Measurements from ENCODE around the gene MCM10. TPM values are rescaled to one million over a fixed set of nuclear protein-coding genes. Genes with fewer than 3 reads are reported as not detected.

MCM10 gene
- total RNA-seq (2021) = 20.9 and 24.5 TPM in 2 replicates
- Bru-seq, nascent RNA = percentile 72 among the genes with signal in this experiment
- BruChase-seq, experiment 1, labeled RNA remaining after a 2-hour chase = percentile 54 among the genes with signal in this experiment
- BruChase-seq, experiment 2, labeled RNA remaining after a 6-hour chase = percentile 75 among the genes with signal in this experiment
- long read RNA-seq, full-length matches to known transcripts = 18 of 27 reads
- long read RNA-seq, partial matches to known transcripts = 7 of 27 reads
- long read RNA-seq, other reads (novel, unspliced or antisense) = 2 of 27 reads

- Histone ChIP-seq H3K4me3 (peak within 1 kb of the TSS; percentile 77), H3K9me2 (ENCODE audit: insufficient read depth) (no peaks in the 10 kb centered on the region), H4K20me1 (ENCODE audit: insufficient read depth) (no peaks in the 10 kb centered on the region), H3K79me2 (ENCODE audit: low read depth) (peaks cover 16% of the 10 kb centered on the region), H3F3A (ENCODE audit: insufficient read depth, low read depth) (no peaks in the 10 kb centered on the region), H3K9me3 (ENCODE audit: insufficient read depth, low read depth) (no peaks in the 10 kb centered on the region), H3K27me3 (ENCODE audit: insufficient read depth, low read depth) (no peaks in the 10 kb centered on the region), H3K27ac (no peak within 1 kb of the TSS), H3K36me3 (ENCODE audit: low read depth) (no peaks in the 10 kb centered on the region), H2AFZ (peak within 1 kb of the TSS; percentile 98), H3K4me1 (replicated peaks; ENCODE audit: insufficient read depth) (peaks cover 14% of the 10 kb centered on the region; the same call in 1 of the 2 replicates), H3K4me2 (peak within 1 kb of the TSS; percentile 97)
- POLR2A ChIA-PET (ENCODE audit: unreplicated experiment) = interaction anchor here (0.7 kb wide), 1 partner anchor 69 kb away, joined by 4 read pairs; no protein-coding TSS in a partner anchor
- TF ChIP-seq, protein P1, sequence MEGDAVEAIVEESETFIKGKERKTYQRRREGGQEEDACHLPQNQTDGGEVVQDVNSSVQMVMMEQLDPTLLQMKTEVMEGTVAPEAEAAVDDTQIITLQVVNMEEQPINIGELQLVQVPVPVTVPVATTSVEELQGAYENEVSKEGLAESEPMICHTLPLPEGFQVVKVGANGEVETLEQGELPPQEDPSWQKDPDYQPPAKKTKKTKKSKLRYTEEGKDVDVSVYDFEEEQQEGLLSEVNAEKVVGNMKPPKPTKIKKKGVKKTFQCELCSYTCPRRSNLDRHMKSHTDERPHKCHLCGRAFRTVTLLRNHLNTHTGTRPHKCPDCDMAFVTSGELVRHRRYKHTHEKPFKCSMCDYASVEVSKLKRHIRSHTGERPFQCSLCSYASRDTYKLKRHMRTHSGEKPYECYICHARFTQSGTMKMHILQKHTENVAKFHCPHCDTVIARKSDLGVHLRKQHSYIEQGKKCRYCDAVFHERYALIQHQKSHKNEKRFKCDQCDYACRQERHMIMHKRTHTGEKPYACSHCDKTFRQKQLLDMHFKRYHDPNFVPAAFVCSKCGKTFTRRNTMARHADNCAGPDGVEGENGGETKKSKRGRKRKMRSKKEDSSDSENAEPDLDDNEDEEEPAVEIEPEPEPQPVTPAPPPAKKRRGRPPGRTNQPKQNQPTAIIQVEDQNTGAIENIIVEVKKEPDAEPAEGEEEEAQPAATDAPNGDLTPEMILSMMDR (conservative IDR thresholded peaks at IDR 0.05) = peak; percentile 80
- no peak for TF ChIP-seq EZH2 (IDR thresholded peaks at IDR 0.05; ENCODE audit: low read depth)
- no TSS peak for BruUV-seq (replicated peaks)
- CTCF ChIA-PET = interaction anchor here (0.5 to 0.7 kb wide), 4 partner anchors 10 to 1676 kb away, joined by 3 to 7 read pairs (median 6); no protein-coding TSS in a partner anchor
- DNase-seq = peak; percentile 95 to 97
- intact Hi-C loops (cut with micrococcal nuclease; ENCODE audit: unreplicated experiment) = loop anchor here (1.0 to 5.0 kb wide), 3 partner anchors 62 to 281 kb away; no protein-coding TSS in a partner anchor
Measured at GRCh38 chr10:13160934-13161856, at the start of gene MCM10. TSS of gene MCM10 (plus strand) at chr10:13161558. CDS start at chr10:13164203, 2,645 bp downstream.

DNA sequence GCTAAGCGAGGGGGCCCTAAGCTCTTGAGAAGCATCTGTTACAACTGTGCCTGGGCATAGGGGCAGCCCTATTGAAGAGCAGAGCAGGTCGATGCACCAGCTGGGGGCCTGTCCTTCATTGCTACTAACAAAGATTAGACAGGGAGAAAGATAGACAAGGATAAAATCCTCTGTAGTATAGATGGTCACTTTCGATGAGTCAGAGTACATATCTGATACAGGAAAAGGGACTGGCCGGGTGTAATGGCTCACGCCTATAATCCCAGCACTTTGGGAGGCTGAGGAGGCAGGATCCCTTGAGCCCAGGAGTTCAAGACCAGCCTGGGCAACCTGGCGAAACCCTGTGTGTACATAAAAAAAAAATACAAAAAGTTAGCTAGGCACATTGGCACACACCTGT is 47.8 kb upstream of the MCM10 start:
- Histone ChIP-seq H3K36me3 (ENCODE audit: low read depth) (no peaks in the 10 kb centered on the region), H3K9me2 (ENCODE audit: insufficient read depth) (no peaks in the 10 kb centered on the region), H4K20me1 (ENCODE audit: insufficient read depth) (no peaks in the 10 kb centered on the region), H3K4me3 (no peak overlapping the region), H3K9me3 (ENCODE audit: insufficient read depth, low read depth) (no peaks in the 10 kb centered on the region), H3F3A (ENCODE audit: insufficient read depth, low read depth) (no peaks in the 10 kb centered on the region), H3K4me2 (no peak overlapping the region), H3K27me3 (ENCODE audit: insufficient read depth, low read depth) (no peaks in the 10 kb centered on the region), H3K27ac (no peak overlapping the region), H3K79me2 (ENCODE audit: low read depth) (no peaks in the 10 kb centered on the region), H3K4me1 (replicated peaks; ENCODE audit: insufficient read depth) (no peaks in the 10 kb centered on the region), H2AFZ (no peak overlapping the region)
- DNase-seq = no peak
- intact Hi-C loops (cut with micrococcal nuclease; ENCODE audit: unreplicated experiment) = no loop called here
- TF ChIP-seq, protein P1 (conservative IDR thresholded peaks at IDR 0.05) = no peak
- no peak for TF ChIP-seq EZH2 (IDR thresholded peaks at IDR 0.05; ENCODE audit: low read depth)
- ChIA-PET POLR2A (ENCODE audit: unreplicated experiment) (no interaction called here), CTCF (no interaction called here)
- no TSS peak for BruUV-seq (replicated peaks)
